NCI-H1105 (cell line): Measurements from ENCODE around the gene KIF1A.
"Not testable (repeated sequence)": the region's sequence is repeated elsewhere in the genome, so short reads cannot be mapped to it uniquely, and the experiment has no call there.

Experiments
- DNase-seq: peaks from one replicate; lab custom pipeline; 2025; lab: John Stamatoyannopoulos, UW

KIF1A gene

GRCh38 chr2:240787521-240788472 is 32.2 kb downstream of the KIF1A start:
- DNase-seq = no peak

- DNase-seq = no peak
Measured at GRCh38 chr2:240786871-240787311, 33.1 kb downstream of the KIF1A start.

- no peak for DNase-seq
Measured at GRCh38 chr2:240786355-240786841, 33.6 kb downstream of the KIF1A start.

- DNase-seq = no peak
Measured at GRCh38 chr2:240785424-240786335, 34.3 kb downstream of the KIF1A start.

- no peak for DNase-seq
Measured at GRCh38 chr2:240784629-240785423, 35.2 kb downstream of the KIF1A start.

GRCh38 chr2:240783819-240784621 is 36.0 kb downstream of the KIF1A start:
- DNase-seq = no peak

- DNase-seq = no peak
Measured at GRCh38 chr2:240782886-240783818, 36.9 kb downstream of the KIF1A start.

GRCh38 chr2:240782221-240782885 is 37.7 kb downstream of the KIF1A start:
- no peak for DNase-seq

GRCh38 chr2:240781471-240782220 is 38.4 kb downstream of the KIF1A start:
- DNase-seq = no peak

GRCh38 chr2:240780023-240780700 is 39.9 kb downstream of the KIF1A start:
- no peak for DNase-seq

- DNase-seq = not testable (repeated sequence)
Measured at GRCh38 chr2:240779250-240779832, 40.7 kb downstream of the KIF1A start.

- DNase-seq = no peak
Measured at GRCh38 chr2:240778426-240778825, 41.6 kb downstream of the KIF1A start.

- no peak for DNase-seq
Measured at GRCh38 chr2:240777456-240778212, 42.4 kb downstream of the KIF1A start.

GRCh38 chr2:240775905-240776304 is 44.1 kb downstream of the KIF1A start:
- no peak for DNase-seq

- no peak for DNase-seq
Measured at GRCh38 chr2:240774856-240775255, 45.2 kb downstream of the KIF1A start.

- no peak for DNase-seq
Measured at GRCh38 chr2:240769096-240769495, 50.9 kb downstream of the KIF1A start.

GRCh38 chr2:240768216-240768615 is 51.8 kb downstream of the KIF1A start:
- DNase-seq = no peak
